ENCODE measurements around the gene CDH3.
"Not testable (repeated sequence)": the region's sequence is repeated elsewhere in the genome, so short reads cannot be mapped to it uniquely, and the experiment has no call there.

Gene CDH3

GRCh38 chr16:68707340-68708152, 62.4 kb downstream of the CDH3 start:
- DNase-seq = no peak

- no peak for DNase-seq
Measured at GRCh38 chr16:68710211-68710610, 65.1 kb downstream of the CDH3 start.

GRCh38 chr16:68711421-68712139, 66.5 kb downstream of the CDH3 start:
- peak; percentile 70 for DNase-seq

DNA sequence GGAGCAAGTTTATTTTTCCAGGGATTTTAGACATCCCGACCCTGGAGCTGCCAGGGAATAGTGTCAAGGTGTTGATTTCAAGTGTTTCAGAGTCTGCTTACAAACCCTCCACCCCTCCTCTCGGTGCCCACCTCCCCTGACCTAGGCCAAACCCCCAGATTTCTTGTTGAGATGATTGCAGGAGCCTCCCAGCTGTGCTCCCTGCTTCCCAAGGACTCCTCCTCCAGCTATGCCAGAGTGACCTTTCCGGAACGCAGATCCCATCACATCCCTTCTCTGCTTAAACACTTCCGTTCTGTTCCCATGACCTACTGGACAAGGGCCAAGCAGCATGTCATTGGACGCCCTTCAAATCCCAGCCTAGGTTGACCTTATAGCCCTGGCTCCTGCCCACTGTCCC, 68.3 kb downstream of the CDH3 start:
- DNase-seq = no peak

DNA sequence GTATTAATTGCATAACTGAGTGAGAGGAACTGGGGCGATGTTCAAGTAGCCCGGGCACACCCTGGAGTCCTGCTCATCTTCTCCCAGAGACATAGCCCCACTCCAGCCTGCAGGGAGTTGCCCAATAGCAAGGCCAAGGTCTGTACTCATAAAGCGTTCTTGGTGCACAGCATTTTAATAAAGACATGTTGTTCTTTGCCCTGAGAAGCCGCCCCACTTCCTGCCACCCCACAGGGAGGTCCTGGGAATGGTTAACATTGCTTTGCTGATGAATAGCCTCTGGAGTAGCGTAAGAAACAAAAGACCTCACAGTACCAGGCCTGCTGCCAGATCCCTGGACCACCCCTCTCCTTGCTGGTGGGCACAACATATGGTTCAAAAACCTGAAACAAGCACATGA, 70.4 kb downstream of the CDH3 start:
- no peak for DNase-seq

- not testable (repeated sequence) for DNase-seq
Measured at GRCh38 chr16:68716516-68716915, 71.4 kb downstream of the CDH3 start.

DNA sequence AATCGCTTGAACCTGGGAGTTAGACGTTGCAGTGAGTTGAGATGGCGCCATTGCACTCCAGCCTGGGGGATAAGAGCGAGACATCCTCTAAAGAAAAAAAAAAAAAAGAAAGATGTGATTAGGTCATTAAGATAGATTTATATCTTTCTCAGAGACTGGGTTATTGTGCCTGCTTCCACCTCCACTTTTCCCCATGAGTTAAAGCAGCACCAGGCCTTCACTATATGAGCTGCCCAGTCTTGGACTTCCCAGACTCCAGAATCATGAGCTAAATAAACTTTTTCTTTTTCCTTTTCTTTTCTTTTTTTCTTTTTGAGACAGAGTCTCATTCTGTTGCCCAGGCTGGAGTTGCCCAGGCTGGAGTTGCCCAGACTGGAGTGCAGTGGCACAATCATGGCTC, 72.6 kb downstream of the CDH3 start:
- DNase-seq = no peak

- no peak for DNase-seq
Measured at GRCh38 chr16:68718590-68718989, 73.5 kb downstream of the CDH3 start.

DNA sequence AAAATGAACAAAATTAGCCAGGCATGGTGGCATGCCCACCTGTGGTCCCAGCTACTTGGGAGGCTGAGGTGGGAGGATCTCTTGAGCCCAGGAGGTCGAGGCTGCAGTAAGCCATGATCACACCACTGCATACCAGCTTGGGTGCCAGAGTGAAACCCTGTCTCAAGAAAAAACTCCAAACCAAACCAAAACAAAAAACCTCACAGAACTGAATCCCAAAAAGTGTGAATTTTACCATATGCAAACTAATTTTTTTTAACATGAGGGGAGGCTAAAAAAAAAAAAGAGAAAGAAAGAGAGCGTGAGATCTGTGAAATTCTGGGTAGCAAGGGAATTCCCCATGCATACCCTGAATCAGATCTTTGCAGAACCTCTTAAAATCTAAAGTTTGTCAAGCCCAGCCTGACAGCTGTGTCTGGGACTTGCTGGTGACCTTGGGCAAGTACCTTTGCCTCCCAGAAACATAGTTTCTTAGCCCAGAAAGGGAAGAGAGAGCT, 74.9 kb downstream of the CDH3 start:
- DNase-seq = no peak

DNA sequence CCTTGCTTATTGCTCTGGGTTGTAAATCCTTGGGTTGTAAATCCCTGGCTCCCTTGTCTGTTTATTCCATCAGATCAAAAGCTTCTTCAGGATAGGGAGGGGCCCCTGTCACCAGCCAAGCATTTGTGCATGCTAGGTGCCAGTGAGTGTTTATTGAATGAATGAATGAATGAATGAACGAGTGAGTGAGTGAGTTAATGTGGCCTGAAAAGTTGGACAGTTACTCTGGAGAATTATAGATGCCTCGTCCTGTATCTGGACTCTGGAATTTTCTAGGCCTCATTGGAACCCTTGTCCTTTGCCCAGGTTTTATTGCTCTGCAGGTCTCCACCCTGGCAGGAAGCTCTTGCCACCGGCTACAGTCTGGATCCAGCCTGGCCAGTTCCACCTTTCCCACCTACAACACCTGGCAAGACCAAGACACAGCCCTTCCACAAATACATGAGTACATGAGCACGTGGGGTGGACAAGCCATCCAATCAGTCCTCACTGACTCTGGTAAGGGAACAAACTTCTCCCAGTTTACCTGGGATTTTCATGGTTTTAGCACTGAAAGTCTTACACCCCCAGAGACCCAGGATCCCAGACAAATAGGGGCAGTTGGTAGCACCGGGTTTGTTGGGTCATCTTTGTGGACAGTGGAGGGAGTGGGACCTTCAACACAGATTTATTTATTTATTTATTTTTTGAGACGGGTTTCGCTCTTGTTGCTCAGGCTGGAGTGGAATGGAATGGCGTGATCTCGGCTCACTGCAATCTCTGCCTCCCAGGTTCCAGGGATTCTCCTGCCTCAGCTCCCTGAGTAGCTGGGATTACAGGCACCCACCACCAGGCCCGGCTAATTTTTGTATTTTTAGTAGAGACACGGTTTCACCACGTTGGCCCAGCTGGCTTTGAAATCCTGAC, 77.3 kb downstream of the CDH3 start:
- no peak for DNase-seq

- no peak for DNase-seq
Measured at GRCh38 chr16:68724797-68725196, 79.7 kb downstream of the CDH3 start.

DNA sequence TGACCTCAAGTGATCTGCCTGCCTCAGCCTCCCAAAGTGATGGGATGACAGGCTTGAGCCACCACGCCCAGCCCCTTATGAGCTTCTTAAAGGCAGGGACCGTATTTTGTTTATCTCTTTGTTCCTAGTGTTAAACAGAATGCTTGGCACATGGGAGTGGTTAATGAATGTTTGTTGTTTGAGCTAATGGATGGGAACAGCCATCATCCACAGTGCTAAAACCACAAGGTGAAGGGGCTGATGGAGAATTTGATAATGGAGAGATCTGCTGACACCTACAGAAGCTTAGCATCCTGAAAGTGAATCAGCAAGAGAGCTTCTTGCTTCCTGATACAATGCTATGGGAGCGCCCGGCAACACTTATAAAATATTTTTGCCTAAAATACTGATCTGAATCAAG, 83.4 kb downstream of the CDH3 start:
- no peak for DNase-seq

GRCh38 chr16:68731637-68732036, 86.5 kb downstream of the CDH3 start:
- no peak for DNase-seq

DNA sequence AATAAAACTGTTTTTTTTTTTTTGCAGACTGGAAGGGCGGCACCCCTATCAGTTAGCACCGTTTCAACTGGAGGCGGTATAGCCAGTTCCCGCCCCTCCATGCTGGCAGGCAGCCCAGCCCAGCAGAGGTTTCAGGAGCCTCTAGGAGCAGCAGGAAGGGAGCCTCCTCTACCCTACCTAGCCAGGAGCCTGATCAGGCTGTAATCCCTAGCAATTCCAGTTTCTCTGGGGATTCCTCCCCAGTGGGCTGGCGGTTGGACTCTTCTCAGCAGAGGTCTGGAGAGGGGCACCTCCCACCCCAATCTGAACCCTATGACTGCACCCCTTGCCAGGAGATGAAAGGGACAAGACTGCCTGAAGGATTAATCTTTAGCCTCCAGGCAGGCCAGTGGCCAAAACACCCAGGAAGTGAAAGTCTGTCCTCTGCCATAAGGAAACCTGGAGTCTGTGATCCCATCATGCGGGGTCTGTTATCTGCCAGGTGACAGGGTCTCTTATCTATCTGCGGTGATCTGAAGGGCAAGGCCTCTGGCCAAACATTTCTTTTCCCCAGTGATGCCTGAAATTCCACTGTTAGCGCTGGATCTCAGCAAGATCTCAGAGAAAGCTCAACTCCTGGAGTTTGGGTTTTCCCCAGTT, 87.1 kb downstream of the CDH3 start:
- no peak for DNase-seq

GRCh38 chr16:68732741-68733399, 87.8 kb downstream of the CDH3 start:
- no peak for DNase-seq

GRCh38 chr16:68733570-68733969, 88.5 kb downstream of the CDH3 start:
- no peak for DNase-seq

DNA sequence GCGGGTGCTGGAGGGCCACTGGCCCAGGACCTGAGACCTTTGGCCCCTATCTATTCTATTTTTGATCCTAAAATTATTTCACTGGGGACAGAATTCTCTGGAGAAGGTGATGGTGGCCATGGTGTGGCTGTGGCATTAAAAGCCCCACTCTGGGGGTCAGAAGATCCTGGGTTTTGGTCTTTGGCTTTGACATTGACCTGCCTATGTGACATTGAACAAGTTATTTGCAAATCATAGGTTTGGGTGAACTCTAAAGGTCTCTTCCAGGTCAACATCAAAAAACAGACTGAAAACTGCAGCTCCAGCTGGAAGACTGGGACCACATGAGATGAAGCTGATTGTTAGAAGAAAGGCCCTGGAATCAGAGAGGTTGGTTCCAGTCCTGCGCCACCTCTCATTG, 89.7 kb downstream of the CDH3 start:
- DNase-seq = no peak

- DNase-seq = no peak
Measured at GRCh38 chr16:68736561-68736960, 91.5 kb downstream of the CDH3 start.

GRCh38 chr16:68737046-68737729, 92.1 kb downstream of the CDH3 start, which contains the start of gene CDH1:
Gene CDH1, plus strand, starts transcription at chr16:68737292. Its CDS starts 124 bp downstream, at chr16:68737416.
- DNase-seq = no peak

GRCh38 chr16:68737730-68738629, 92.9 kb downstream of the CDH3 start:
- no peak for DNase-seq
